NT2/D1 (cell line): Measurements from ENCODE around the gene PBLD.

ENCODE experiments used
- DNase-seq: peaks from one replicate; pipeline ENCODE4 v3.0.0-alpha.2; 2011; ENCODE audit warnings: low read depth, low spot score
- H3K27me3 ChIP-seq: 2 replicates; pipeline ENCODE4 v1.6.0; 2011; ENCODE audit warnings: mild to moderate bottlenecking; ENCODE audit not compliant: insufficient read length, insufficient read depth
- H3K36me3 ChIP-seq: 2 replicates; pipeline ENCODE4 v1.6.1; 2011; ENCODE audit warnings: mild to moderate bottlenecking, low read length, mixed read lengths; ENCODE audit not compliant: insufficient read depth, insufficient read length
- H3K4me1 ChIP-seq: 2 replicates; pipeline ENCODE4 v1.5.1; 2011; ENCODE audit not compliant: insufficient read depth, insufficient read length
- H3K4me3 ChIP-seq: 2 replicates; pipeline ENCODE4 v1.5.1; 2011; ENCODE audit warnings: low read depth; ENCODE audit not compliant: insufficient read length
- H3K9ac ChIP-seq: 2 replicates; pipeline ENCODE4 v1.6.0; 2011; ENCODE audit warnings: low read depth; ENCODE audit not compliant: insufficient read length
- H3K9me3 ChIP-seq: 2 replicates; pipeline ENCODE4 v1.5.1; 2011; ENCODE audit warnings: mild to moderate bottlenecking, low read length; ENCODE audit not compliant: insufficient read depth
- SUZ12 ChIP-seq: IDR thresholded peaks from 2 replicates; pipeline ENCODE4 v1.6.1; 2011; ENCODE audit not compliant: insufficient read length, insufficient read depth; ENCODE audit errors: extremely low read depth
- YY1 ChIP-seq: IDR thresholded peaks from 2 replicates; pipeline ENCODE4 v1.6.1; 2011; ENCODE audit not compliant: insufficient read length, insufficient read depth
- ZNF274 ChIP-seq: IDR thresholded peaks from 2 replicates; pipeline ENCODE4 v1.6.1; 2011; ENCODE audit warnings: mild to moderate bottlenecking, low read depth, low read length

The PBLD gene

GRCh38 chr10:68303849-68304412, 28.8 kb downstream of the PBLD start:
- no peaks in the 10 kb centered on the region for H3K36me3 ChIP-seq
- TF ChIP-seq SUZ12 (no peak), ZNF274 (no peak), YY1 (no peak)
- no peak overlapping the region for H3K9ac ChIP-seq
- H3K4me1 ChIP-seq: no peaks in the 10 kb centered on the region
- H3K9me3 ChIP-seq: no peaks in the 10 kb centered on the region
- no peaks in the 10 kb centered on the region for H3K27me3 ChIP-seq
- H3K4me3 ChIP-seq: no peak overlapping the region
- DNase-seq: no peak

- TF ChIP-seq SUZ12 (no peak), ZNF274 (no peak), YY1 (no peak)
- no peaks in the 10 kb centered on the region for H3K9me3 ChIP-seq
- DNase-seq: no peak
Measured at GRCh38 chr10:68302871-68303270, 29.9 kb downstream of the PBLD start.

GRCh38 chr10:68302503-68302823, 30.3 kb downstream of the PBLD start:
- Histone ChIP-seq H3K9ac (no peak overlapping the region), H3K9me3 (no peaks in the 10 kb centered on the region), H3K27me3 (no peaks in the 10 kb centered on the region), H3K36me3 (no peaks in the 10 kb centered on the region), H3K4me1 (no peaks in the 10 kb centered on the region), H3K4me3 (no peak overlapping the region)
- TF ChIP-seq ZNF274 (no peak), SUZ12 (no peak), YY1 (no peak)
- no peak for DNase-seq

More at GRCh38 chr10:68302871-68303270, 29.9 kb downstream of the PBLD start:
- Histone ChIP-seq H3K4me1 (no peaks in the 10 kb centered on the region), H3K36me3 (no peaks in the 10 kb centered on the region), H3K4me3 (no peak overlapping the region), H3K9ac (no peak overlapping the region), H3K27me3 (no peaks in the 10 kb centered on the region)

- no peak overlapping the region for H3K9ac ChIP-seq
- no peaks in the 10 kb centered on the region for H3K4me1 ChIP-seq
- DNase-seq: no peak
- H3K27me3 ChIP-seq: no peaks in the 10 kb centered on the region
- no peak for TF ChIP-seq YY1
- no peak for TF ChIP-seq SUZ12
- TF ChIP-seq ZNF274: no peak
- H3K9me3 ChIP-seq: no peaks in the 10 kb centered on the region
- no peaks in the 10 kb centered on the region for H3K36me3 ChIP-seq
- H3K4me3 ChIP-seq: no peak overlapping the region
Measured at GRCh38 chr10:68301790-68302502, 30.8 kb downstream of the PBLD start.

- no peak overlapping the region for H3K4me3 ChIP-seq
- no peaks in the 10 kb centered on the region for H3K4me1 ChIP-seq
- no peaks in the 10 kb centered on the region for H3K27me3 ChIP-seq
- DNase-seq: no peak
- H3K36me3 ChIP-seq: no peaks in the 10 kb centered on the region
- TF ChIP-seq SUZ12: no peak
- TF ChIP-seq YY1: no peak
- no peak for TF ChIP-seq ZNF274
- no peaks in the 10 kb centered on the region for H3K9me3 ChIP-seq
- H3K9ac ChIP-seq: no peak overlapping the region
Measured at GRCh38 chr10:68301301-68301700, 31.4 kb downstream of the PBLD start.

- DNase-seq: no peak
- Histone ChIP-seq H3K4me3 (no peak overlapping the region), H3K4me1 (no peaks in the 10 kb centered on the region), H3K36me3 (no peaks in the 10 kb centered on the region), H3K9ac (no peak overlapping the region), H3K9me3 (no peaks in the 10 kb centered on the region), H3K27me3 (no peaks in the 10 kb centered on the region)
- TF ChIP-seq ZNF274: no peak
- TF ChIP-seq SUZ12: no peak
- TF ChIP-seq YY1: no peak
Measured at GRCh38 chr10:68296843-68297663, 35.7 kb downstream of the PBLD start.

- no peak for TF ChIP-seq YY1
- DNase-seq: no peak
Measured at GRCh38 chr10:68290736-68291135, 42.0 kb downstream of the PBLD start.

More at GRCh38 chr10:68290736-68291135, 42.0 kb downstream of the PBLD start:
- H3K9me3 ChIP-seq: no peaks in the 10 kb centered on the region
- no peak overlapping the region for H3K9ac ChIP-seq
- no peaks in the 10 kb centered on the region for H3K27me3 ChIP-seq
- H3K4me1 ChIP-seq: no peaks in the 10 kb centered on the region
- H3K4me3 ChIP-seq: no peak overlapping the region
- no peaks in the 10 kb centered on the region for H3K36me3 ChIP-seq
